ENCODE results near the gene GALNT10. TPM values are rescaled to one million over a fixed set of nuclear protein-coding genes. Genes with fewer than 3 reads are reported as not detected.

Gene GALNT10
- total RNA-seq, 1 donor from 2014 or later = 10.4 TPM

DNA sequence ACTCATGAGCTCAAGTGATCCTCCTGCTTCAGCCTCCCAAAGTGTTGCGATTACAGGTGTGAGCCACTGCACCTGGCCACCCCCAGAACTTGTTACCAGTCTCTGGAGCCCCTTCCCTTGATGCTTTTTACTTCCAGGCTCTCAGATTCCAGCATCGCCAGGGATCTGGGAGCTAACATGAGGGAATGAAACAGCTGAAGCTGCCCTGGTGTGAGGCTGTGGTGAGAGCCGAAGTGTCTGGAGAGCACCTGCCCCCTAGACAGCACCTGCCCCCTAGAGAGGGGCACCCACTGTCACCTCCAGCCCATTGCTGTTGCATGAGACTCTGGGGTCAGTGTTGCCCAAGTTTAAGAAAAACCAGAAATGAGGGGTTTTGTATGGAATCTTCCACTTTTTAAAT, 131.0 kb downstream of the GALNT10 start:
- Histone ChIP-seq H3K4me1 (ENCODE audit: control insufficient read depth in 3 of 3, insufficient read depth in 3 of 3, low read length in 3 of 3) (peaks cover 0 to 2% (median 0%) of the 10 kb centered on the region in 3 donors), H3K27me3 (ENCODE audit: control insufficient read depth in 3 of 3, insufficient read depth in 3 of 3, low read length in 3 of 3) (no peaks in the 10 kb centered on the region), H3K9ac (ENCODE audit: low read depth in 1 of 3, low read length in 3 of 3) (no peak overlapping the region), H3K27ac (ENCODE audit: low read depth, low read length) (no peak overlapping the region), H3K36me3 (ENCODE audit: control insufficient read depth in 3 of 3, insufficient read depth in 3 of 3, low read length in 3 of 3) (no peaks in the 10 kb centered on the region), H3K9me3 (ENCODE audit: control insufficient read depth in 3 of 3, low read length in 3 of 3) (no peaks in the 10 kb centered on the region), H3K4me3 (ENCODE audit: low read length in 3 of 3) (no peak overlapping the region)

GRCh38 chr5:154324033-154324432, 133.5 kb downstream of the GALNT10 start:
- no peak overlapping the region for H3K9ac ChIP-seq (ENCODE audit: low read depth in 1 of 3, low read length in 3 of 3)
- H3K27me3 ChIP-seq (ENCODE audit: control insufficient read depth in 3 of 3, insufficient read depth in 3 of 3, low read length in 3 of 3) = no peaks in the 10 kb centered on the region
- no peak overlapping the region for H3K27ac ChIP-seq (ENCODE audit: low read depth, low read length)
- H3K4me3 ChIP-seq (ENCODE audit: low read length in 3 of 3) = no peak overlapping the region
- peaks cover 0 to 2% (median 0%) of the 10 kb centered on the region in 3 donors for H3K4me1 ChIP-seq (ENCODE audit: control insufficient read depth in 3 of 3, insufficient read depth in 3 of 3, low read length in 3 of 3)
- H3K36me3 ChIP-seq (ENCODE audit: control insufficient read depth in 3 of 3, insufficient read depth in 3 of 3, low read length in 3 of 3) = no peaks in the 10 kb centered on the region
- no peaks in the 10 kb centered on the region for H3K9me3 ChIP-seq (ENCODE audit: control insufficient read depth in 3 of 3, low read length in 3 of 3)

DNA sequence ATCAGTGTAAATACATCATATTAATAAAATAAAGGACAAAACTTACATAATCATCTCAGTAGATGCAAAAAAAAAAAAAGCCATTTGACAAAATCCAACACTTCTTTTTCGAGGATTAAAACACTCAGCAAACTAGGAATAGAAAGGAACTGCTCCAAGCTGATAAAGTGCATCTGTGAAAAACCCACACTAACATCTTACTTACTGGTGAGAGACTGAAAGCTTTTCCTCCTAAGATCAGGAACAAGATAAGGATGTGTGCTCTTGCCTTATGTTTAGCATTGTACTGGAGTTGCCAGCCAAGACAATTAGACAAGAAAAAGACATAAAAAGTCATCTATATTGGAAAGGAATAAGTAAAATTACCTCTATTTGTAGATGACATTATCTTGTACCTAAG, 135.0 kb downstream of the GALNT10 start:
- H3K9ac ChIP-seq (ENCODE audit: low read depth in 1 of 3, low read length in 3 of 3) = no peak overlapping the region
- no peaks in the 10 kb centered on the region for H3K9me3 ChIP-seq (ENCODE audit: control insufficient read depth in 3 of 3, low read length in 3 of 3)

DNA sequence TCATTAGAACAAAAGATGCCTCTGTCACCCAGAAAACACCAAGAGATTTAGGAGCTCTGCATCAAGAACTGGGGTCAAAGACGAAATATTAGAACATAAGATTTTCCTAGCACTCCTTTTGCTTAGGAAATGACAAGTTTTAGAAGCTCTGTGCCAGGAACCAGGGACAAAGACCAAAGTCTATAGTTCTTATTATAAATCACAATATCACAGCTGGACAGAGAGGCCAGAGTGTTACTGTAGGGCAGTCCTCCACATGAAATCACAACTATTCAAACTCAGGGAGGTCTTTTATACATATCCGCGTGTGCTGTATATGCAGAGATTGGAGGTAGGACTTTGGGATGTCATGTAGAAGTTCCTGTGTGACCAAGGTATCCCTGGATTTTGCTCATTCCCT, 138.5 kb downstream of the GALNT10 start:
- H3K27me3 ChIP-seq (ENCODE audit: control insufficient read depth in 3 of 3, insufficient read depth in 3 of 3, low read length in 3 of 3) = no peaks in the 10 kb centered on the region
- no peak overlapping the region for H3K9ac ChIP-seq (ENCODE audit: low read depth in 1 of 3, low read length in 3 of 3)
- H3K4me1 ChIP-seq (ENCODE audit: control insufficient read depth in 3 of 3, insufficient read depth in 3 of 3, low read length in 3 of 3) = no peaks in the 10 kb centered on the region
- peaks cover 7 to 16% (median 15%) of the 10 kb centered on the region in 3 donors for H3K36me3 ChIP-seq (ENCODE audit: control insufficient read depth in 3 of 3, insufficient read depth in 3 of 3, low read length in 3 of 3)
- H3K27ac ChIP-seq (ENCODE audit: low read depth, low read length) = no peak overlapping the region
- H3K9me3 ChIP-seq (ENCODE audit: control insufficient read depth in 3 of 3, low read length in 3 of 3) = no peaks in the 10 kb centered on the region
- H3K4me3 ChIP-seq (ENCODE audit: low read length in 3 of 3) = no peak overlapping the region

More for the DNA sequence above, 135.0 kb downstream of the GALNT10 start:
- no peak overlapping the region for H3K4me3 ChIP-seq (ENCODE audit: low read length in 3 of 3)
- no peak overlapping the region for H3K27ac ChIP-seq (ENCODE audit: low read depth, low read length)
- H3K36me3 ChIP-seq (ENCODE audit: control insufficient read depth in 3 of 3, insufficient read depth in 3 of 3, low read length in 3 of 3) = peaks cover 1 to 5% (median 4%) of the 10 kb centered on the region in 3 donors
- H3K4me1 ChIP-seq (ENCODE audit: control insufficient read depth in 3 of 3, insufficient read depth in 3 of 3, low read length in 3 of 3) = peaks cover 0 to 2% (median 0%) of the 10 kb centered on the region in 3 donors
- H3K27me3 ChIP-seq (ENCODE audit: control insufficient read depth in 3 of 3, insufficient read depth in 3 of 3, low read length in 3 of 3) = no peaks in the 10 kb centered on the region

- no peak overlapping the region for H3K27ac ChIP-seq (ENCODE audit: low read depth, low read length)
- H3K4me3 ChIP-seq (ENCODE audit: low read length in 3 of 3) = no peak overlapping the region
- H3K9ac ChIP-seq (ENCODE audit: low read depth in 1 of 3, low read length in 3 of 3) = no peak overlapping the region
- no peaks in the 10 kb centered on the region for H3K4me1 ChIP-seq (ENCODE audit: control insufficient read depth in 3 of 3, insufficient read depth in 3 of 3, low read length in 3 of 3)
- H3K36me3 ChIP-seq (ENCODE audit: control insufficient read depth in 3 of 3, insufficient read depth in 3 of 3, low read length in 3 of 3) = peaks cover 7 to 16% (median 15%) of the 10 kb centered on the region in 3 donors
- H3K9me3 ChIP-seq (ENCODE audit: control insufficient read depth in 3 of 3, low read length in 3 of 3) = no peaks in the 10 kb centered on the region
- H3K27me3 ChIP-seq (ENCODE audit: control insufficient read depth in 3 of 3, insufficient read depth in 3 of 3, low read length in 3 of 3) = no peaks in the 10 kb centered on the region
Measured at GRCh38 chr5:154329519-154330040, 139.0 kb downstream of the GALNT10 start.

DNA sequence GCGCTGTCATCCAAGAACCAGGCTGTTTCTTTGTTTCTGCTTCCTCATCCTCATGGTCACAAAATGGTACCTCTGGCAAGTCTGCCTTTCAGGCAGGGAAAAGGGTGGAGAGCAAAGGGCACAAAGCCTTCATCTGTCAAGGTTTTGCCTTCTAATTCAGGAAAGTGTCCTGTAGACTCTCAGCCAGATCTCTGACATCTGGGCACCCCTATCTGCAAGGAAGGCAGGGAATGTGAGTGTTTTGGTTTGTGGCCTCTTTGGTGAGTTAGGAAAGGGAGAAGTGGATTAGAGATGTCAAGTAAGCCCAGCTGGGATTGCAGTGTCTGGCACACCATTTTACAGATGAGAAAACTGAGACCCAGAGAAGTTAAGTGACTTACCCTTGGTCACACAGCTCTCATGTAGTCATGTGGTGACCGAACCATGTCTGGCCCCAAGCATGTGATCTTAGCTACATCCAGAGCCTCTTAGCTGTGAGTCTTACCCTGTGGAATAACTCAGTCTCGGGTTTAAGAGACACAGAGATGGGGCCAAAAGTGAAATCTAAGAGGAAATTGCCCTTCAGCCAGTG, 139.6 kb downstream of the GALNT10 start:
- no peak overlapping the region for H3K27ac ChIP-seq (ENCODE audit: low read depth, low read length)
- H3K27me3 ChIP-seq (ENCODE audit: control insufficient read depth in 3 of 3, insufficient read depth in 3 of 3, low read length in 3 of 3) = no peaks in the 10 kb centered on the region
- H3K9me3 ChIP-seq (ENCODE audit: control insufficient read depth in 3 of 3, low read length in 3 of 3) = no peaks in the 10 kb centered on the region
- H3K4me3 ChIP-seq (ENCODE audit: low read length in 3 of 3) = no peak overlapping the region
- no peaks in the 10 kb centered on the region for H3K4me1 ChIP-seq (ENCODE audit: control insufficient read depth in 3 of 3, insufficient read depth in 3 of 3, low read length in 3 of 3)
- peaks cover 7 to 16% (median 15%) of the 10 kb centered on the region in 3 donors for H3K36me3 ChIP-seq (ENCODE audit: control insufficient read depth in 3 of 3, insufficient read depth in 3 of 3, low read length in 3 of 3)
- no peak overlapping the region for H3K9ac ChIP-seq (ENCODE audit: low read depth in 1 of 3, low read length in 3 of 3)

DNA sequence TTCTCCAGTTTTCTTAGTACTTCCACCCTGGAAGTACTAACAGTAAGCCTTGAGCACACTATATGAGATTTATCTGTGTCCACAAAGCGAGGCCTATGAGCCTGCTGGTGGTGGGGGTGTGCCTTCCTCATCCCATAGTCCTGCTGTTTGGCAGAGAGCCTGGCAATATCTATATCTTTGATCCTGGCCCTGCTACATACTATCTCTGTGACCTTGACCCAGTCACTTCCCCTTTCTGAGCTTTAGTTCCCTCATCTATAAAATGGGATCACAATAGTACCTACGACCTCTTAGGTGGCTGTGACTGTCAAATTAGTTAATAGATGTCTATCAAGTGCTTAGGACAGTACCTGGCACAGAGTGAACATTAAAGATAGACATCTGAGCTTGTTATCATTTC, 140.7 kb downstream of the GALNT10 start:
- Histone ChIP-seq H3K36me3 (ENCODE audit: control insufficient read depth in 3 of 3, insufficient read depth in 3 of 3, low read length in 3 of 3) (peaks cover 7 to 16% (median 15%) of the 10 kb centered on the region in 3 donors), H3K27ac (ENCODE audit: low read depth, low read length) (no peak overlapping the region), H3K9me3 (ENCODE audit: control insufficient read depth in 3 of 3, low read length in 3 of 3) (no peaks in the 10 kb centered on the region), H3K9ac (ENCODE audit: low read depth in 1 of 3, low read length in 3 of 3) (no peak overlapping the region), H3K4me1 (ENCODE audit: control insufficient read depth in 3 of 3, insufficient read depth in 3 of 3, low read length in 3 of 3) (no peaks in the 10 kb centered on the region), H3K4me3 (ENCODE audit: low read length in 3 of 3) (no peak overlapping the region), H3K27me3 (ENCODE audit: control insufficient read depth in 3 of 3, insufficient read depth in 3 of 3, low read length in 3 of 3) (no peaks in the 10 kb centered on the region)

- Histone ChIP-seq H3K9me3 (ENCODE audit: control insufficient read depth in 3 of 3, low read length in 3 of 3) (no peaks in the 10 kb centered on the region), H3K27me3 (ENCODE audit: control insufficient read depth in 3 of 3, insufficient read depth in 3 of 3, low read length in 3 of 3) (no peaks in the 10 kb centered on the region), H3K4me3 (ENCODE audit: low read length in 3 of 3) (no peak overlapping the region), H3K27ac (ENCODE audit: low read depth, low read length) (no peak overlapping the region), H3K9ac (ENCODE audit: low read depth in 1 of 3, low read length in 3 of 3) (no peak overlapping the region), H3K36me3 (ENCODE audit: control insufficient read depth in 3 of 3, insufficient read depth in 3 of 3, low read length in 3 of 3) (peaks cover 7 to 17% (median 16%) of the 10 kb centered on the region in 3 donors), H3K4me1 (ENCODE audit: control insufficient read depth in 3 of 3, insufficient read depth in 3 of 3, low read length in 3 of 3) (no peaks in the 10 kb centered on the region)
Measured at GRCh38 chr5:154331924-154332323, 141.4 kb downstream of the GALNT10 start.

DNA sequence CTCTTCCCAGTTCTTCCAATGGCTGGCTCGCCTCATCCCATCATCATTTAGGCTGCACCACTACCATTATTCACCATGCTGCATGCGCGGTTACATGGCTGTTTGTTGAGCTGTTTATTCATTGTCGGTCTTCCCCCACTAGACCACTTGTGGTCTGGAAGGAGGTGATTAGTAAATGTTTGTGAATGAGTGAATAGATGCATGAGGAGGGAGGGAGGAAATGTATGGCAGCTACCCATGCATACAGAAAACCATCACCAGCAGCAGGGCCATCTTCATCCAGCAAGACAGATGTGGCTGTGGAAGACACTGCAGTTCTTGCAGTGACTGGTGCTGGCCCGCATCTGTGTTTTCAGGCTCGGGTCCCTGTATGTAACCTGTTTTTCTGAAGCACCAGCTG, 141.9 kb downstream of the GALNT10 start:
- Histone ChIP-seq H3K4me1 (ENCODE audit: control insufficient read depth in 3 of 3, insufficient read depth in 3 of 3, low read length in 3 of 3) (no peaks in the 10 kb centered on the region), H3K4me3 (ENCODE audit: low read length in 3 of 3) (no peak overlapping the region), H3K9me3 (ENCODE audit: control insufficient read depth in 3 of 3, low read length in 3 of 3) (no peaks in the 10 kb centered on the region), H3K36me3 (ENCODE audit: control insufficient read depth in 3 of 3, insufficient read depth in 3 of 3, low read length in 3 of 3) (peaks cover 7 to 17% (median 16%) of the 10 kb centered on the region in 3 donors), H3K27ac (ENCODE audit: low read depth, low read length) (no peak overlapping the region), H3K27me3 (ENCODE audit: control insufficient read depth in 3 of 3, insufficient read depth in 3 of 3, low read length in 3 of 3) (no peaks in the 10 kb centered on the region), H3K9ac (ENCODE audit: low read depth in 1 of 3, low read length in 3 of 3) (no peak overlapping the region)

- Histone ChIP-seq H3K27ac (ENCODE audit: low read depth, low read length) (no peak overlapping the region), H3K4me3 (ENCODE audit: low read length in 3 of 3) (no peak overlapping the region), H3K4me1 (ENCODE audit: control insufficient read depth in 3 of 3, insufficient read depth in 3 of 3, low read length in 3 of 3) (no peaks in the 10 kb centered on the region), H3K36me3 (ENCODE audit: control insufficient read depth in 3 of 3, insufficient read depth in 3 of 3, low read length in 3 of 3) (peaks cover 7 to 17% (median 16%) of the 10 kb centered on the region in 3 donors), H3K27me3 (ENCODE audit: control insufficient read depth in 3 of 3, insufficient read depth in 3 of 3, low read length in 3 of 3) (no peaks in the 10 kb centered on the region), H3K9ac (ENCODE audit: low read depth in 1 of 3, low read length in 3 of 3) (no peak overlapping the region), H3K9me3 (ENCODE audit: control insufficient read depth in 3 of 3, low read length in 3 of 3) (no peaks in the 10 kb centered on the region)
Measured at GRCh38 chr5:154333016-154333415, 142.5 kb downstream of the GALNT10 start.
